NCI-H187 (cell line): Measurements from ENCODE around the gene KRTAP5-8.
"Not testable (repeated sequence)": the region's sequence is repeated elsewhere in the genome, so short reads cannot be mapped to it uniquely, and the experiment has no call there.

Source experiments
- DNase-seq, 2 experiments: peaks; one replicate each; lab custom pipeline; 2025; lab: John Stamatoyannopoulos, UW

The KRTAP5-8 gene

GRCh38 chr11:71507102-71507501, 30.7 kb upstream of the KRTAP5-8 start:
- no peak for DNase-seq

DNA sequence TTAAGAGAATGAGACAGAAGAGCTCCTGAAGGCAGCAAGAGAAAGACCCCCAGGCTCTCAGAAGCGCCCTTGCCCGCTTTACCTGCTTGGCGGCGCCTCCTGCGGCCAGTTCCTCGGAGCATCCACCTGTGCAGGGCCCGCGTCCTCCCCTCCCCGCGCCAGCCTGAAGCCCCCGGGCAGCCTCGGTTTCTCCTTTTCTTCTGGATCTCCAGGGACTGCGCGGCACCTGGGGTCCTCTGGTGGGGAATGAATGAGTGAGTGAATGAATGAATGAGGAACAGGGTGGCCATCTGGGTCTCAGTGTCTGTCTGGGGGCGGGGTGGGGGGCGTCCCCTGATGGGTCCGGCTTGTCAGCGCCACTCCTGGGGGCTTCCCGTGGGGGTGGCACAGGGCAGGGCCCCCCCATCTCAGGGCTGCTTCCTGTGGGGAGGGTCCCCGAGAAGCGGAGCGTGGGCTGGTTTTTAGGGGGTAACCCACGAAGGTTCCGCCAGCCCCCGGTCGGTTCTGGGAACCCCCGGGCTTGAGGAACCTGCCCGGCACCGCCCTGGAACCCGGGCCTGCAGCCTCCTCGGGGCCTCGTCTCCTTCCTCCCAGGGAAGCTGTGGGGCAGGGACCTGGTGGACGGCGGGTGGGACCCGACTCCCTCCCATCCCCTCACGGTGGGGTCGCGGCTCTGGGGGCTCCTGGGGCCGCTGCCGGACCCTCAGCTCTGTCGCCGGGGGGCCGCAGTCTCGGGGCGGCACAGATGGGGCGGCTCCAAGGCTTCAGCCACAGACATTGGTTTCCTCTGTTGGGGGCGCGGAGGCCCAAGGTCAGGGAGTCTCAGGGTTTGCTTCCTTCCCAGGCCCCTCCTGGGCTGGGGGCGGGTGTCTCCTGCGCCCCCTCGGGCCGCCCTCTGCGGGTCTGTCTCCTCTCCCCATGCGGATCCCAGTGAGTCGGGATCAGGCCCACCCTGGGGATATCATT, 19.0 kb upstream of the KRTAP5-8 start:
- DNase-seq = no peak

GRCh38 chr11:71519546-71519945, 18.3 kb upstream of the KRTAP5-8 start:
- DNase-seq = no peak

- no peak for DNase-seq
Measured at GRCh38 chr11:71525188-71525937, 12.5 kb upstream of the KRTAP5-8 start.

DNA sequence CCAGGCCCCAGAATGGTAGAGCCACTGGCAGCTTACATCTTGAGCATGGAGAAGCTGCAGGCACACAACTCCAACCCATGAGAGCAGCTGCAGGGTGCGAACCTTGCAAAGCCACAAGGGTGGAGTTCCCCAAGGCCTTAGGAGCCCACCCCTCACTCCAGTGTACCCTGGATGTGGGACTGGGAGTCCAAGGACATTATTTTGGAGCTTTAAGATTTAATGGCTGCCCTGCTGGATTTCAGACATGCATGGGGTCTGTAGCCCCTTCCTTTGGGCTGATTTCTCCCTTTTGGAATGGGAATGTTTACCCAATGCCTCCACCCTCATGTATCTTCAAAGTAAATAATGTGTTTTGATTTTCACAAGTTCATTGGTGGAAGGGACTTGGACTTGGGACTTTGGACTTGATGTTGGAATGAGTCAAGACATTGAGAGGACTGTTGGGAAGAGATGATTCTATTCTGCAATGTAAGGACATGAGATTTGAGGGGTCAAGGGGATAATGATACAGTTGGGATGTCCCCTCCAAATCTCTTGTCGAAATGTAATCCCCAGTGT, 11.8 kb upstream of the KRTAP5-8 start:
- no peak for DNase-seq

GRCh38 chr11:71526796-71527575, 10.8 kb upstream of the KRTAP5-8 start, which contains the start of gene KRTAP5-7:
TSS of gene KRTAP5-7 (plus strand) at chr11:71527267. CDS start at chr11:71527301, 34 bp downstream.
- not testable (repeated sequence) for DNase-seq

DNA sequence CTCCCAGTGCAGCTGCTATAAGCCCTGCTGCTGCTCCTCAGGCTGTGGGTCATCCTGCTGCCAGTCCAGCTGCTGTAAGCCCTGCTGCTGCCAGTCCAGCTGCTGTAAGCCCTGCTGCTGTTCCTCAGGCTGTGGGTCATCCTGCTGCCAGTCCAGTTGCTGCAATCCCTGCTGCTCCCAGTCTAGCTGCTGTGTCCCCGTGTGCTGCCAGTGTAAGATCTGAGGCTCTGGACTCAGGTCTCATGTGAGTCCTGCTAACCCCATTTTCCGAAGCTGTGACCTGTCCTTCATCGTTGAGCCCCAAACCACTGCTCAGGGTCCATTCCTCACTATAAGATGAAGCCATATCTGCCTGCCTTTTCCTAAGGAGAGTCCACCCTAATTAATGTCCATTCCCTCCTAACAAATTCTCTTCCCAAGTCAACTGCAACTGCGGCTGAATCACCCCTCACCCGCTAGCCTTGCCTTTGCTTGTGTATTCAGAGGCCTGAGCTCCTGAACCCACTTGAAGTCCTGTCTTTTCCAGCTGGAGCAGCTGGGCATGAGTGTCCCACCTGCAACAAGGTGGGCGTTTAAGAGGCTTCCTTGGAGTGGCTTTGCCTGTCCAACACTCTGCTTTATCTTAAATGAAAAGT, 10.1 kb upstream of the KRTAP5-8 start:
- no peak for DNase-seq

- no peak for DNase-seq
Measured at GRCh38 chr11:71530602-71531001, 7.2 kb upstream of the KRTAP5-8 start.

DNA sequence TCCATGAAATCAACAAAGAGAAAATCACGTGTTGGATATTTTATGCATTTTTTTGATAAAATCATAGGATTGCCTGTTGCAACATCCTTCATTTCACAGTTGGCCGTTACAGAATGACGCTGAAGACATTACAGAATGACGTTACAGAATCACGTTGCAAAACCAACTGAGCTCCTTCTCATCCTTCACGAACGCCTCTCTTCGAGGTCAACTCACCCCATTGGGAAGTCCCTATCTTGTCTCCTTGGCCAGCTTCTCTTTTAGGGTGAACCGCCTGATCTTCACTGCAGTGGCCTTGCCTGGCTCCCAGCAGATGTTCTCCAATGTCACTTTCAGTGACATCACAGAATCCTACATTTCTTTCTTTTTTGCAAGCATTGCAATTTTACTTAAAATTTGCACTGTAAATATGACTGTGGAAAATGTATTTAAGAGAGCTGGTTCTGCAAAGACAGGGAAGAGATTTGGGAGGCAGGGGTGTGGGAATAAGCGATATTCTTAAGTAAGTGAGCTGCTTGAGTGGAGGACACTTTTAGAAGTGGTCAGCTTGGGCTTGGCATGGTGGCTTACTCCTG, 5.7 kb upstream of the KRTAP5-8 start:
- DNase-seq = no peak

GRCh38 chr11:71534711-71535608, 2.9 kb upstream of the KRTAP5-8 start:
- DNase-seq = not testable (repeated sequence)

GRCh38 chr11:71535825-71536224, 2.0 kb upstream of the KRTAP5-8 start:
- DNase-seq = no peak

DNA sequence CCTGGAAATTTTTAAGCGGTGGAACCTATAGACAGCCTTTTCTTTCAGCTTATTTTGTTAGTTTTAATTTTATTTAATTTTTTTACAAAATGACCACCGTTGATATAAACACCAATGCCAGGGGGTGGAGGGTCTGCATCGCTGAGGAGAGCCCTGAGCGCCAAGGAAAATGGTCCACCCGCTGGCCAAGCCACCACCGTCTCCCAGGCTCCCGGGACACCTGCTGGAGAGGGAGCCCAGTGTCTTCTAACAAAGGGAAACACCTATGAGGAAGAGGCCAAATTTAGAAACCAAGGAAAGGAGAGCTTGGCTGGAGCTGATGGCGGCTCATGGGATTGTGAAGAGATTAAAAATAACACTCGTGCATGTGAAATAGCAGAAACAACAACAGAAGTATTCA, 288 bp upstream of the KRTAP5-8 start:
- no peak for DNase-seq

GRCh38 chr11:71538666-71538990, 803 bp downstream of the KRTAP5-8 start:
- no peak for DNase-seq

GRCh38 chr11:71539017-71539416, 1.2 kb downstream of the KRTAP5-8 start:
- no peak for DNase-seq

- not testable (repeated sequence) for DNase-seq
Measured at GRCh38 chr11:71539971-71540370, 2.1 kb downstream of the KRTAP5-8 start.

DNA sequence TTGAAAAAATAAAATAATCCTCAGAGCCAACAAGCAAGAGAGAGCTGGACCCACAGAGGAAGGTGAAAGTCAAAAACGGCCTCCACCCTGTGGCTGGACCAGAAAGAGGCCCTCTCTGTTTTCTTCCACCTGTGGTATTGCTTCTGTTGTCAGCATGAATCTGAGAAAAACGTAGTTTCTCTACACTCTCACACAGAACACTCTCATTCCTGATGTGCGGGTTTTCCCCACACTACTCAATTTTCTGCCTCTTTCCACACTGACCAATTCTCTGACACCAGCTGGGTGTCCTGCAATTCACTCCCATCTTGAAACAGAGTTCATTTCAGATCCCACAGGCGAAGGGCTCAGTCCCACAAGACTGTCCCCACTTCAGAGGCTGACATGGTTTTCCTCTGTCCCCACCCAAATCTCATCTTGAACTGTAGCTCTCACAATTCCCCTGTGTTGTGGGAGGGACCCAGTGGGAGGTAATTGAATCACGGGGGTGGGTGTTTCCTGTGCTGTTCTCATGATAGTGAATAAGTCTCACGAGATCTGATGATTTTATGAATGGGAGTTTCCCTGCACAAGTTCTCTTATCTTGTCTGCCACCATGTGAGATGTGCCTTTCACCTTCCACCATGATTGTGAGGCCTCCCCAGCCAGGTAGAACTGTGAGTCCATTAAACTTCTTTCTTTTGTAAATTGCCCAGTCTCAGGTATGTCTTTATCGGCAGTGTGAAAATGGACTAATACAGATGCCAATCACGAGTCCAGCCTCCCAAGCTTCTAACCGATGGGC, 2.9 kb downstream of the KRTAP5-8 start:
- not testable (repeated sequence) for DNase-seq

- DNase-seq = no peak
Measured at GRCh38 chr11:71542382-71542781, 4.6 kb downstream of the KRTAP5-8 start.

- no peak for DNase-seq
Measured at GRCh38 chr11:71542879-71543777, 5.3 kb downstream of the KRTAP5-8 start.
